Suppressor macrophage treated with lipopolysaccharide for 4 hours (primary cell): ENCODE results near the gene KCNMB2.
"Not testable (repeated sequence)": the region's sequence is repeated elsewhere in the genome, so short reads cannot be mapped to it uniquely, and the experiment has no call there.

ENCODE experiments used
- DNase-seq: peaks from one replicate; pipeline ENCODE4 v3.0.0-alpha.2; 2020

Gene KCNMB2

GRCh38 chr3:178520451-178520850, 15.8 kb upstream of the KCNMB2 start:
- DNase-seq: no peak

DNA sequence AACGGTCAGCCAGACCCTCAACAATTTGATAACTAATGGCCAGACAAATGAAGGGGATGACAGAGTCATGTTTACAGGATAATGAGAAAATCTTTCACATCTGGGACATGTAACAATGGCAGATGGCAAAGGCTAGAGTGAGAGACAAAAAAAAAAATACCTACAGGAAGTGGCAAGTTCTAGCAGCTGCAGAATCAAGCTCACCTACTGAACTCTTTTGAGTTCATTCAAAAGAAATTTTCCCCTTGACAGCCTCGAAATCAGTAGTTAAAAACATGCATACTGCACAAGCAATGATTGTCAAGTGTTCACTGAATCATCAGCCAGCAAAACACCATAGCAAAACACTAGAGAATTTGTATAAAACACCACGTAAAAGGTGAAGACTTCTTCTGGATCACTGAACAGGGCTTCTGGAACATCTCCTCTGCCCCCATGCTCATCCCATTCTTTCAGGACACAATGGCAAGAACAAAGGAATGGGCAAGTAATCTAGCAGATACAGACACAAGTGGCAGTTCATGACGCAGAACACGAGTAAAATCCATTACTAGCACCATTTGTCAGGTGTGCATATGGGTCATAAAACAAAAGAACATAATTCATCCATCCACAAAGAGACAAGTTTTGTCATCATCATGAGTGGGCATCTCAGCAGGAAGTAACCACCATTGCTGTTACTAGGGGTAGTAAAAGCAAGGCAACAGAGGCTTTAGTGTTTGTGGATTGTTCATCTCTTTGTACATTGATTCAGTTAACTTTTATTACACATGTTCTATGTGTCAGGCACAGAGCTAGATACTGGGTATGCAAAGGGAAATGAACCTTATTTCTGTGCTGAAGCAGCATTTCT, 13.8 kb upstream of the KCNMB2 start:
- no peak for DNase-seq

GRCh38 chr3:178525251-178525650, 11.0 kb upstream of the KCNMB2 start:
- no peak for DNase-seq

GRCh38 chr3:178526291-178526690, 9.9 kb upstream of the KCNMB2 start:
- no peak for DNase-seq

DNA sequence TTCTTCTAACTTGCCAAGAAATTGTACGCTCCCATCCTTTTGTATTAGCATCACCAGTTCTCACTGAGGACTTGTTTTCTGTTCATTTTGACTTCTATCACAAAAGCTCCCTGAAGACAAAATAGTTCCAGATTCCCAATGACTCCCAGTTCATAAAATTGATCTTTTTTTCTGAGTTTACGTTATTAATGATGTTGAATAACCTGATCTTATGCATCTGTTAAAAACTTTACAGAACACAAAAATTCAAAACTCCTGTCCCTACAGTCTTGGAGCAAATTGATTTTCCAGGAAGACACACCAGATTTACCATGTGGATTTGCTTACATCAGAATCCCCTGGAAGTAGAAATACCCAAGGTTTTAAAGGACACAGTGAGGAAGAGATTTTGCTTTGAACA, 8.3 kb upstream of the KCNMB2 start:
- no peak for DNase-seq

GRCh38 chr3:178529606-178530225, 6.5 kb upstream of the KCNMB2 start:
- DNase-seq: no peak

DNA sequence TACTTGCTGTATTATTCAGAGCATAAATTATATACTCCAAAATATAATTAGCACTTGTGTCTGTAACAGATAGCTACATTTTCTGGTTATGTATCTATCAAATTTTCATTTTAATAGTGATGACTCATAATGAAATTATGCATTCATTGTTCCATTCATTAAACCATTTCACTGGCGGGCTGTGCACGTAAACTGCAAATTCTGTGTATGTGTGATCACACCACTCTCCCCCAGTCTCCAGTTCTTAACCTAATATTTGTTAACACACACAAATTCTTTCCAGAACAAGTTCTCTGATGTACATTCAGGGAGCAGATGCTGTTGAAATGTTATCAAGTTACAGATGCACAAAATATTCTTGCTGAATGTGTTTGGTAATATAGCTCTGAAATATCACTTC, 3.8 kb upstream of the KCNMB2 start:
- DNase-seq: no peak

DNA sequence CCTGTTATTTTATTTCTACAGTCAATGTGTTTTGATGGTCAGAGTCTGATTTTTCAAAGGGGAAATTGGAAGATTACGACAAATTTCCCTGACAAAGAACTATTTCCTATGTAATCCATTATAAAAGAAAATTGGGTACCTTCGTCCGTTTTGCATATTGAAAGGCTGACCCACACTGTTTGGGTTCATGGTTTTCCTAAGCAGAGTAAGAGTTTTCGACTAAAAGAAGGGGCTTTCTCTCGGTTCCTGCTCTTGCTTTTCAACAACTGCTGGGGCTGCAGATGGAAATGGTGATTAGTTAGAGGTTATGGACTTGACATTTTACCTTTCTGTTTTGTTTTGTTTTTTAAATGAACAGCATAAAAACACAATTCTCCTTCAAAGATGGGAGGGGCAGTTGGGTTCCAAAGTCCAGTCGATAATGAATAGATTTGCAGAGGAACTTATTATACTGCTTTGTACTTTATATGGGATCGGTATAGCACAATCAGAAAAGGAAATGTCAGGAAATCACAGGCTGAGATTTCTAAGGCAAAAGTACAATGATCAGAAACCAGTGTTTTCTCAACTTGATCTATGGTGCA, 978 bp downstream of the KCNMB2 start:
- no peak for DNase-seq

DNA sequence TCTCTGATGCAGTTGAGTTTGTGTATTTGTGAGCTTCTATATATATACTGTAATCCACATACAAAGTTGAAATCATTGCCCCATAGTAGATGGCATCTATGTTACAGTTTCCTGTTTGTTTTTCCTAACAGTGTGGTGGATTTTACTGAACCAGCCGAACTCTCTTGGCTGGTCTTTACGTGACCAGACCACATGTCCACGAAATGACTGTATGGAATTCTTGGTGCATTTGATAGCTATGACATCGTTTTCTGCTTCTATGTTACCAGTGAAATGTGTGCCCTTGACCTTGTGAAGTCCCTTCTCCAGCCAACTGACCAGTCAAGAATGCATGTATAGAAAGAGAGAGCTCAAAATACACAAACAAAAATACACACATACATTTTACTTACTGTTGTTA, 1.8 kb downstream of the KCNMB2 start:
- DNase-seq: no peak

- DNase-seq: no peak
Measured at GRCh38 chr3:178540184-178540583, 3.9 kb downstream of the KCNMB2 start.

- no peak for DNase-seq
Measured at GRCh38 chr3:178545337-178545736, 9.1 kb downstream of the KCNMB2 start.

- DNase-seq: no peak
Measured at GRCh38 chr3:178546079-178546478, 9.8 kb downstream of the KCNMB2 start.

DNA sequence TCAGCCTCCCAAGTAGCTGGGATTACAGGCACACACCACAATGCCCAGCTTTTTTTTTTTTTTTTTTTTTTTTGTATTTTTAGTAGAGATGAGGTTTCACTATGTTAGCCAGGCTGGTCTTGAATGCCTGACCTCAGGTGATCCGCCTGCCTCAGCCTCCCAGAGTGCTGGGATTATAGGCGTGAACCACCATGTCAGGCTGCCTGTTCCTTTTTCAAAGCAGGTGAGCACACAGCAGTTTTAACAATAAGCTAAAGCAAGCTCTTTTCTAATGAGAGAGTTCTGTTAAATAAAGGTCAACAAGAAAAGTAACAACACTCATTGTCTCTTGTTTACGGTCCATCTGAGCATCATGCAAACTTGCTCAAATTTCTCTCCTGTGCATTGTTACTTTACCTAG, 13.2 kb downstream of the KCNMB2 start:
- DNase-seq: not testable (repeated sequence)

GRCh38 chr3:178551916-178552321, 15.7 kb downstream of the KCNMB2 start:
- peak; percentile 62 for DNase-seq

DNA sequence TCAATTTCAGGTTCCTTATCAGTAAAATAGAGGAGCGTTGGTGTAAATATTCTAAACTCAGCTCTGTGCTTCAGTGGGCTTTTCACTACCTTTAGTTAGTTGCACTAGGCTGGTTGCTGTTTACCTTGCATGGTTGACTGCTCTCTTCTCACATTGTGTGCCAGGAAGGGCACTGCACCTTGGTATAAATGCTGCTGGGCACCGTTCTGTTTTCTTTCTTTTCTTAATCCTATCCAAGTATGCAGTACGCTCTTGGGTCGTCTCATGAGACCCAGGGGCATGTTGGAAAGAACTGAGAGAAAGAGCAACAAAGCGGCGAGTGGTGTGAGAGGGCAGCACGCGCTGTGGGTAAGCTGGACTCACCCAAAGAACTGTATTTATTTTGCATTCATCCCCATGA, 22.4 kb downstream of the KCNMB2 start:
- no peak for DNase-seq

GRCh38 chr3:178560759-178561158, 24.5 kb downstream of the KCNMB2 start:
- DNase-seq: no peak

- no peak for DNase-seq
Measured at GRCh38 chr3:178561239-178561638, 25.0 kb downstream of the KCNMB2 start.

- DNase-seq: no peak
Measured at GRCh38 chr3:178562143-178562946, 26.1 kb downstream of the KCNMB2 start.

- DNase-seq: no peak
Measured at GRCh38 chr3:178562947-178563232, 26.7 kb downstream of the KCNMB2 start.

DNA sequence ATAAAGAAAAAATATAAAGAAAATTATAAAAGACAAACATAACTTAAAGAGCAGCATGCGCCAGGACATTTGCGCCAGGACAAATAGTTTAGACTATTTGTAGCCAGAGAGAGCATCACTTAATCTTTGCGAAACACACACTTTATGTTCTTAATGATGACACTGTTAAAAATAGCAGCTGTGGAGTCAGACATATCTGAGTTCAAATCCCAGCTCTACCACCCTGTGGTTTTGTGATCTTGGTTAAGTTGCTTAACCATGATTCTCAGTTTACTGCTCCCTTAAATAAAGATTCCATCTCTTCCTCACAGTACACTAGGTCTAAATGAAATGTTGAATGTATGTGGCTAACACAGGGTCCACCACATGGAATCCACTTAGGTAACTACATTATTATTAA, 31.4 kb downstream of the KCNMB2 start:
- DNase-seq: no peak

- no peak for DNase-seq
Measured at GRCh38 chr3:178568155-178568731, 32.0 kb downstream of the KCNMB2 start.

DNA sequence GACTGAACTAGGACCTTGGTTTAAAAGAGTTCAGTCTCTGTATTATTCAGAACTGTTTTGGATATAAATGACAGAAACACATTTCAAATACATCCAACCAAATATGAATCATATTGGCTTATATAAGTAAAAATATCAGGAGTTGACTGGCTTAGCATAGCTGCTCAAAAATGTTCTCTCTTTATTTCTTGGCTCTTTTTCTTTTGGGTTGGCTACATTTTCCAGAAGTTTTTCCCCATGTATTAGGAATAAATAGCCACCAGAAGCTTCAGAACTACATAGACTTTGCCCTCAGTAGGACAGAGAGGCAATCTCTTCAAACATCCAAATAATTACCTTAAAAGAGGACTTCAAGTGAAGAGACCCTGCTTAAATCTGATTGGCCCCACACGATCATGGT, 32.7 kb downstream of the KCNMB2 start:
- DNase-seq: no peak

GRCh38 chr3:178569826-178570225, 33.6 kb downstream of the KCNMB2 start:
- no peak for DNase-seq
